ENCODE measurements around the gene CCNB1IP1. TPM values are rescaled to one million over a fixed set of nuclear protein-coding genes. Genes with fewer than 3 reads are reported as not detected.

CCNB1IP1 gene
- total RNA-seq, 4 donors from 2014 or later, result 30.8 to 49.7 (median 36.8) TPM

DNA sequence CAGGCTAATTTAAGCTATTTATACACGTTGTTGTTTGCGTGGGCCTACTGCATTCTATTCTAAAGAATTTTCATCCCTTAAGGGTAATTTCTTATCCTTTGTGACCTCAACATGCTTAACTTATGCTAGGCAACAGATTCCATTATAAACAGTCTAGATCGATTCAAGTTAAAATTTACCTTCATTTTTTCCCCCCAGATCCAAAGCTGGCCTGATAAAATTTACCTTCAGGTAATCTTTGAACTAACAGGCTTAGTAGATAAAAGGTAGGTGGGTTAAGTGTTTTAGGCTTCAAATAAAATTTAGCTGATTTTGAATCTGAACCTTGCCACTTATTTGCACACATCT lies 389 bp upstream of the CCNB1IP1 start:
- ATAC-seq (ENCODE audit: low FRiP score), result no peak
- no peak for DNase-seq (ENCODE audit: low spot score)
- TF ChIP-seq, protein P1, sequence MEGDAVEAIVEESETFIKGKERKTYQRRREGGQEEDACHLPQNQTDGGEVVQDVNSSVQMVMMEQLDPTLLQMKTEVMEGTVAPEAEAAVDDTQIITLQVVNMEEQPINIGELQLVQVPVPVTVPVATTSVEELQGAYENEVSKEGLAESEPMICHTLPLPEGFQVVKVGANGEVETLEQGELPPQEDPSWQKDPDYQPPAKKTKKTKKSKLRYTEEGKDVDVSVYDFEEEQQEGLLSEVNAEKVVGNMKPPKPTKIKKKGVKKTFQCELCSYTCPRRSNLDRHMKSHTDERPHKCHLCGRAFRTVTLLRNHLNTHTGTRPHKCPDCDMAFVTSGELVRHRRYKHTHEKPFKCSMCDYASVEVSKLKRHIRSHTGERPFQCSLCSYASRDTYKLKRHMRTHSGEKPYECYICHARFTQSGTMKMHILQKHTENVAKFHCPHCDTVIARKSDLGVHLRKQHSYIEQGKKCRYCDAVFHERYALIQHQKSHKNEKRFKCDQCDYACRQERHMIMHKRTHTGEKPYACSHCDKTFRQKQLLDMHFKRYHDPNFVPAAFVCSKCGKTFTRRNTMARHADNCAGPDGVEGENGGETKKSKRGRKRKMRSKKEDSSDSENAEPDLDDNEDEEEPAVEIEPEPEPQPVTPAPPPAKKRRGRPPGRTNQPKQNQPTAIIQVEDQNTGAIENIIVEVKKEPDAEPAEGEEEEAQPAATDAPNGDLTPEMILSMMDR (IDR thresholded peaks at IDR 0.05), result no peak

DNA sequence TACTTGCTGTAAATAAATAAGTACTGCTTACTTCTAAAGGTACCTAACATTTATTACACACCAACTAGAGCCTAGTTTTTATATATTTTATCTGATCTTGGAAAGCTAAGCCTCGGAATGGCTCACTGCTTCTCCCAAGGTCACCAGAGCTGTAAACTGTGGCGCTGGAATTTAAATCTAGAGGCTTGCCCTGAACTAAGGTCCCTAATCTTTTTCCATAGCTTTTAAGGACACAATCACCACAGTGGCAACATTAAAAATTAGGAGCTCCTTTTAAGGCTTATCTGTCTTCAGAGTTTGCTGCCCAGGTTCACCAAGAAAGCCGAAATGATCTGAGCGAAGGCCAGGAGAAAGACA lies 670 bp downstream of the CCNB1IP1 start:
- TF ChIP-seq, protein P1 (IDR thresholded peaks at IDR 0.05), result no peak
- DNase-seq (ENCODE audit: low spot score) (no peak), ATAC-seq (ENCODE audit: low FRiP score) (no peak)

DNA sequence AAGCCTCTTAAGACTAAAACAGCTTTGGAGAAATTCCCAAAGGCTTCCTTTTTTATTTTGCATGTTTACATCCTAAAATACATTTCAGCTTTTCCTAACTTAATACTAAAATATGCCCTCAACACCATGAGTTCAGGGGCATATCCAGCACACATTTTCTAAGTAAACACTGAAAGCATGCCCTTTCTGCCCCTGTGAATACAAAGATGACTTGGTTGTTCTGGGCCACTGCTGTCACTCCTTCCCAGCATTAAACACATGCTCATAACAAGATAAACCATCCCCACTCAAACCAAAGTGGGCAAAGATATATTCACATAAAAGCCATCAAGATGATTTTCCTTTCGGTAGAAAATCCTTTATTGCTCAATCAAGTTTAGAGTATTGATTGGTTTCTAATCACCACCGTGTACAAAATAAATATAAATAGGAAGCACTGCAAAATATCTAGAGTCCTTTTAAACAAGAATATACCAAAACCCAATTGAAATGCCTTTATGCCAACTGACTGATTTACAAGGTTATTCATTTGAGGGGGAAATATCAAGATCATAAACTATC lies 1.9 kb downstream of the CCNB1IP1 start:
- DNase-seq (ENCODE audit: low spot score) (no peak), ATAC-seq (ENCODE audit: low FRiP score) (no peak)
- TF ChIP-seq, protein P1 (IDR thresholded peaks at IDR 0.05), result no peak

DNA sequence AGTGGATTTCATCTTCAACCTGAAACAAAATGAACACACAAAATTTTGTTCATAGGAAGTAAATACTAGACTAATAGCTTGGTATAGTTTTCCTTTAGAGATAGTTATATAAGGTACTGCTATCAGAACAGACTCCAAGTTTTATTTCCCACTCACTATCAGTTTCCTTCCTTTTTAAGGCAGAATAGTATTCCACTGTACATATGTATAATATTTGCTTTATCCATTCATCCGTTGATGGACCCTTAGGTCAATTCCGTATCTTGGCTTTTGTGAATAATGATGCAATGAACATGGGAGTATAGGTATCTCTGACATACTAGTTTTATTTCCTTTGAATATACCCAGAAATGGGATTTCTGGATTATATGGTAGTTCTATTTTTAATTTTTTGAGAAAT lies 3.7 kb downstream of the CCNB1IP1 start:
- DNase-seq (ENCODE audit: low spot score) (no peak), ATAC-seq (ENCODE audit: low FRiP score) (no peak)
- TF ChIP-seq, protein P1 (IDR thresholded peaks at IDR 0.05), result no peak

DNA sequence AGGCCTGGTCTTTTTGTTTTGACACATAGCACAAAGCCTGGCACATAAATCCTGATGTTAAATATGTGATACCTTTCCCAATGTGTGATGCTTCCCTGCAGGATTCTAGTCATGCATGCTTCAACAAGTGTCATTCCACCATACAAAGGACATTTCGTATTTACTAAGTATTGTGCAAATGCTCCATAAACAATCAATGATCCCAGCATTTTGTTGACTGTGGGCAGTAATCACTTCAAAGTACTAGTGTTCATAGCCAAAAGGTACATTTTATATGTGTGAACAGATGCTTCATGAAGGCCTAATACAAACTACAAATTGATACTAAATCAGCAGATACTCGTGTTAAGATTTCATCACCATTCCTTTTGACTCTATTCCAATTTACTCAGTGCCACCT lies 4.4 kb downstream of the CCNB1IP1 start:
- DNase-seq (ENCODE audit: low spot score) (no peak), ATAC-seq (ENCODE audit: low FRiP score) (no peak)
- TF ChIP-seq, protein P1 (IDR thresholded peaks at IDR 0.05), result no peak

DNA sequence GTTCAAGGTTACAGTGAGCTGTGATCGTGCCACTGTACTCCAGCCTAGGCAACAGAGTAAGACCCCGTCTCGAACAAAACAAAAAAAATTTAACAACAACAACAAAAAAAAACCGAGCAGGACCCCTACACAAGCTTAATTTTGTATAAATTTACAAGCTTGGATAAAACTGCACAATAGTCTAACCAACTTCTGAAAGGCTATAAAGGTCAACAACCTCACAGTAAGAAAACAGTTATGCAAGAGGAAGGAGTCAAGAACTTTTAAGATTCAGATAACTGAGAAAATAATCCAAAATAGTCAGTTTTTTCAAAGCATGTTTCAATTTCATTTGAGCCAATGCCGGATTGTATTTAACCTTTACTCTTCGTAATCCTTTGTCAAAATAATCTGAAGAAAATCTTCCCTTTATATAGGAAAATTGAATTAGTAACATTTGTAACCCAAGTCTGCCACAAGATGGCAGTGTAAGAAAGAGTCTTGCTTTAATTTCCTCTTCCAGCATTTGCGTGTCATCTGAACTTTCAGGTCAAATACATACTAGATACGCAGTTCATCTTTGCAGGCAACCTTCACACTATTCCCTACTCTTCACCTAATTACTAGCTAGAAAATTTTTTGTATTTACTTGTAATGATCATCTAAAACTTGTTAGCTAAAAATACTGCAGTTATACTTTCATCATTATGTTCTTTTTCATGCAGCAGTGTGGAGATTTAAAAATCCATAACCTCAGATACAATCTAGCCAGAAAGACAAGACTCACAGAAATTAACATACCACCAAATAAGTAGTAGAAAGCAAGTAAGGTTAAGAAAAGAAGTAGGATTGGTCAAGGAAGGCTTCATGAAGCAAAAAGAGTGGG lies 5.8 kb downstream of the CCNB1IP1 start:
- ATAC-seq (ENCODE audit: low FRiP score) (peak; percentile 32), DNase-seq (ENCODE audit: low spot score) (no peak)
- TF ChIP-seq, protein P1 (IDR thresholded peaks at IDR 0.05), result peak in 1 of 3 donors; percentile 13

DNA sequence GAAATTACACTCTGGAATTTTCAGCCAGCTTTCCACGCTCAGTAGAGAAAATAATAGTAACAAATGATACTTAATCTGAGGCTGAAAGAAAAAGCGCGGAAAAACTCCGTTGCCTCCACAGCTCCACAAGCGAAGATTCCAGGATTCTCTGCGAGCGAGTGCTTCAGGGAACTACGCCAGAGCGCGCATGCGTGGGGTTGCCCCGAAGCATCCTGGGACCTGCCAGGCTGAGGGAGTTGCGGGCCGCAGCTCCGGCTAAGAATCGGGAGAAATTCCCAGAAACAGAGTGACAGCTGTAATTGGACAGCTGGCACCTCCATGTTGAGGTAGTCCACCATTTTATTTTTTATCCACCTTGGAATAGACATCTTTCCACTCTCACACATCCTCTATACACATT lies 15.4 kb downstream of the CCNB1IP1 start:
- ATAC-seq (ENCODE audit: low FRiP score), result no peak
- TF ChIP-seq, protein P1 (IDR thresholded peaks at IDR 0.05), result no peak
- DNase-seq (ENCODE audit: low spot score), result no peak
